ENCODE measurements around the gene DEPDC4.
"Not testable (repeated sequence)": the region's sequence is repeated elsewhere in the genome, so short reads cannot be mapped to it uniquely, and the experiment has no call there.

The DEPDC4 gene

GRCh38 chr12:100258127-100258526 lies 8.8 kb downstream of the DEPDC4 start:
- DNase-seq = no peak

- DNase-seq = no peak
These were observed 12.0 kb downstream of the DEPDC4 start for GRCh38 chr12:100254876-100255275.

- DNase-seq = no peak
These were observed 13.4 kb downstream of the DEPDC4 start for GRCh38 chr12:100253437-100253836.

- DNase-seq = no peak
These were observed 15.0 kb downstream of the DEPDC4 start for GRCh38 chr12:100251917-100252316.

- no peak for DNase-seq
These were observed 16.9 kb downstream of the DEPDC4 start for GRCh38 chr12:100249941-100250340.

GRCh38 chr12:100248886-100249285 lies 18.0 kb downstream of the DEPDC4 start:
- no peak for DNase-seq

GRCh38 chr12:100247765-100248164 lies 19.1 kb downstream of the DEPDC4 start:
- no peak for DNase-seq

- DNase-seq = no peak
These were observed 23.7 kb downstream of the DEPDC4 start for GRCh38 chr12:100243137-100243536.

GRCh38 chr12:100239589-100239988 lies 27.3 kb downstream of the DEPDC4 start:
- no peak for DNase-seq

- no peak for DNase-seq
These were observed 28.1 kb downstream of the DEPDC4 start for GRCh38 chr12:100238801-100239200.

- DNase-seq = no peak
These were observed 32.1 kb downstream of the DEPDC4 start for GRCh38 chr12:100234591-100235304.

- DNase-seq = no peak
These were observed 32.7 kb downstream of the DEPDC4 start for GRCh38 chr12:100234166-100234565.

GRCh38 chr12:100231873-100232272 lies 35.0 kb downstream of the DEPDC4 start:
- DNase-seq = not testable (repeated sequence)

GRCh38 chr12:100229876-100230275 lies 37.0 kb downstream of the DEPDC4 start:
- no peak for DNase-seq

- no peak for DNase-seq
These were observed 37.7 kb downstream of the DEPDC4 start for GRCh38 chr12:100229036-100229635.

GRCh38 chr12:100225491-100225890 lies 41.4 kb downstream of the DEPDC4 start:
- no peak for DNase-seq

GRCh38 chr12:100222173-100222572 lies 44.7 kb downstream of the DEPDC4 start:
- not testable (repeated sequence) for DNase-seq

GRCh38 chr12:100221523-100221922 lies 45.4 kb downstream of the DEPDC4 start:
- no peak for DNase-seq

GRCh38 chr12:100219328-100220109 lies 47.4 kb downstream of the DEPDC4 start:
- DNase-seq = no peak

- DNase-seq = no peak
These were observed 50.5 kb downstream of the DEPDC4 start for GRCh38 chr12:100216337-100216736.

GRCh38 chr12:100215209-100215608 lies 51.7 kb downstream of the DEPDC4 start:
- no peak for DNase-seq

GRCh38 chr12:100214518-100214917 lies 52.4 kb downstream of the DEPDC4 start:
- DNase-seq = no peak

- DNase-seq = no peak
These were observed 53.6 kb downstream of the DEPDC4 start for GRCh38 chr12:100213016-100213891.
